GM21737 (cell line): ENCODE data around the gene ACOX3.

Experiments
- ATAC-seq: cut with Tn5 transposase; IDR thresholded peaks from one replicate; pipeline ENCODE4 v1.9.1; 2021; ENCODE audit warnings: mild to moderate bottlenecking, moderate library complexity; ENCODE audit not compliant: unreplicated experiment

ACOX3 gene

DNA sequence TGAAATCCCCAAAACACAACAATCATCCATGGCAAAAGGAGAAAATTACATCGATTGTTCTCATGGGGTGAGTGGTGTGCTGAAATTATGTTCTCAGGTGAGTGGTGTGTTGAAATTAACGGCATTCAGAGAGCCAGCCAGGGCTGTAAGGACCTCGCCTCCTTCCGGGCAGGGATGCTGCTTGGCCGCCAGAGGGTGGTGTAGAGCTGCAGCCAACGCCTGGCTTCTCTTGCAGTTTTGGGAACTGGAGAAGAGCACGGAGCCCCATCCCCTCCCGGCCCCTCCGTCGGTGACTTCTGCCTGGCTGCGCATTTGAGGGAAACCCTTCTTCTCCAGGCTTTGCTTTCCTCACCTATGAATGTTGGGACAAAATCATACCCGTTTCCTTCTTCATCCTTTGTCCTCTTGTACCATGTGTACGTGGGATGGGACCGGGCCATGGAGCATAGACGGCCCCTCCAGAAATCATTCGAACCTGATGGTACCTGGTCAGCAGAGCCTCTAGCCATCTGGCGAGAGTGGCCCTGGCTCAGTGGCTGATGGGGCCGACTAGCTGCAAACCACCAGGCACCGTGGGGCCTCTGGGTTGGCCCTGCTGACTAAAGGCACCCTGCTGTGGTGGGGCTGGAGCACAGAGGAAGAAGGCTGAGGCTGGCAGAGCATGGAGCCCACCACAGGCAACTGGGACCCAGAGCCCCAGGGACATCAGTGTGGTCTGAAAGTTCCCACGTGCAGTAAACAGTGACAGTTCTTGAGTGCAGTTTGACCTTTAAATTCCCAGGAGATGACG is 28.4 kb upstream of the ACOX3 start:
- peak; percentile 78 for ATAC-seq

DNA sequence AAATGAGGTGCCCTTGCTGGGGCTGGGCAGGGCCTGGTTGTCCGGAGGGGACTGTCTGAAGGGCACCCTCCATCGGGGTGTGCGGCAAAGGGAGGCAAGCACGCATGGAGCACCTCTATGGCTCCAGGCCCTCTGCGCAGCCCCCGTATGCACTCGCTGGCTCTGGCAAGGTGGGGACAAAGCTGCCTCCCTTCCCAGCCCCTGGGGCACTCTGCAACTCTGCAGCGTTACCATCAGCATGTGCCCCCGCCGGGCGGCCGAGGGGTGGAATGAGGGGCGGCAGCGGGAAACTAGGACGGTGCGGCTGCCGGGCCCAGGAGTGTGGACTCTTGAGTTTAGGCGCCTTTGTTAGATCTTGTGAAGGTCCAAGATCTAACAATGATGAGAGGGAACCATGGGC is 26.5 kb upstream of the ACOX3 start:
- no peak for ATAC-seq

DNA sequence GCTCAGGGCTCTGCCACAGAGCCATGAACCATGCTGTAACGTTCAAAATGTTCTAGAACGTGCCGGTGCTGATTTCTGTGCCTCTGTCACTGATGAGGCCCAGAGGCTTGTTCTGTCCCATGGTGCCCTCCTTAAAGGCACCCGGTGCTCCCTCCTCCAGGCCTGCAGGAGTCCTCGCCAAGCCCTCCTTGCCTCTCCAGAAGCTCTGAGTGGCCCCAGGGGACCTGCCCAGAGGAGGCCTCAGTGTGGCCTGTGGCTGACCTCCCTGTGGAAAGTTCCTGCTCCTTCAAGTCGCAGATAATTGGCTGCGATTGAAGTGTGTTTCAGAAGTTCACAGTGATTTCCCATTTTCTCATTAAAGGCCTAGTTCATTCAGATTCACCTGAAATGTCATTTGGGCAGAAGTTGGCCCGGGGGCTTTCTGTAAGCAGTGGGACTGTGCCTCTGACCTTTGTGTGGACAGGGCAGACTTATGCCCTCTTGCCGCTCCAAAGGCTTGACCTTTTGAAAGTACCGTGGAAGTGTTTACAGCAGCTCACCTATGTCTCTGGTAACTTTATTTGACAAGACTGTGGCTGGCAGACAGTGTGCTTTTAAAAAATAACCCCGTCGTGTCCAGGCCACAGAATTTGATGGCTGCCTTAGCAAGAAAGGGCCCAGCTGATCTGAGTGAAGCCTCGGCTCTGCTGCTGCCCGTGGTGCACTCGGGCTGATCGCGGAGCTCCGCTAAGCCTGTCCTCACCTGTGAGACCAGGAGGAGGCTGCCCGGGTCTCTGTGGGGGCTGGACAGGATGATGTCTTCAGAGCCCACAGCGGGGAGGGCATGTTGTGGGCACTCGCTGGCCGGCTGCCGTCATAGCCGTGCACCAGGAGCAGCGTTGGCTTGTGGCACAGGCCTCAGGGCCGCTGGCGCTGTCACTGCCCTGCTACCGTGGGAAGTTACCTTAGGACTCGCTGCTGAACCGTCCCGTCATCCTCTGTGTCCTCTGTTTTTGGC is 25.4 kb upstream of the ACOX3 start:
- no peak for ATAC-seq

DNA sequence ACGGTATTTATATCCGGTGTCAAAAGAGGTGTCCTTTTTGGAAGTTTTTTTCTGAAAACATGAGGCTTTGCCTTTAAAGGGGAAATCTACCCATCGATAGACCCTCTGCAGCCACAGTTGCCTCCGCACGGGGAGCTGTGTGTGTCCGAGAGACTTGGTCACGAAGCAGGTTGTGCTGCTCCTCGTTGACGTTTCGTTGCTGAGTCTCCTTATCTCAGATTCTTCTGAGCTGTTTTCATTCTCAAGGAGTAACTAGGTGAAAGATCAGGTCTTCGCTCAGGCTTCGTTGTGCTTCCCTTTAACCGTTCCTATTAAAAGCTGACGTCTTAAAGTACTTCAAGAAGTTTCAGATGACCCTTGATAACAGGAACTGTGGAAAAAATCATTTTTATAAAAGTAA is 23.9 kb upstream of the ACOX3 start:
- no peak for ATAC-seq

DNA sequence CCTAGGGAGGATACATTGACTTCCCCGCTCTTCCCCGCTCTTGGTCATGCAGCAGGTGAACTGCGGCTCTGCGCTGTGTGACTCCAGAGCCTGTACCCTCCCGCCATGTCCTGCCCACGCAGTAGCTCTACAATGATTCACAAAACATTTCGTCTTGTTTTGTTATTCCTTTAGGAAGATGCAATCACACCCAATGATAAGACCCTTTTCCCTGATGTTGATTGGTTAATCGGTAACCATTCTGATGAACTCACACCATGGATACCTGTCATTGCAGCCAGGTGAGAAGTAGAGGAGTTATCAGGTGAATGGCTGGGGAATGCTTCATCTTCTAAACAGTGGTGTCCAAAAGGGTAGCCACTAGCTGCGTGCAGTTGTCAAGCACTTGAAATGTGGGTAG is 23.3 kb upstream of the ACOX3 start:
- no peak for ATAC-seq

DNA sequence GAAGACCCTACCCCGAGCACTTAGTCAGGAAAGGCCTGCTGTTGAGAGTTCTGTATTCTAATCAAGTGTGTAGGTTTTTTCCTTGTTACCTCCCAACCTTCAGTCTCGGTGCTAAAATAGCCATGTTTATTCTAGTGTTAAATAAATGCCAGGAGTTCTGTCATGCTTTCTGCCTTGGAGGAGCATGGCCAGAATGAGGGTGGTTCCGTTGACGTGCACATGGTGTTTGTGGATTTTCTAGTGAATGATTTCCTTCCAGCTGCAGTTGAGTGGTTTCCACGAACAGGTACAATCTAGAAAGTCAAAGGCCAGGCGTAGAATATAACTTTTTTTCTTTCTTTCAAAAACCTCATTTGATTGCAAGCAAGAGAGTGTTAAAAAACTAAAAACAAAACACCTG is 21.1 kb upstream of the ACOX3 start:
- ATAC-seq: no peak

DNA sequence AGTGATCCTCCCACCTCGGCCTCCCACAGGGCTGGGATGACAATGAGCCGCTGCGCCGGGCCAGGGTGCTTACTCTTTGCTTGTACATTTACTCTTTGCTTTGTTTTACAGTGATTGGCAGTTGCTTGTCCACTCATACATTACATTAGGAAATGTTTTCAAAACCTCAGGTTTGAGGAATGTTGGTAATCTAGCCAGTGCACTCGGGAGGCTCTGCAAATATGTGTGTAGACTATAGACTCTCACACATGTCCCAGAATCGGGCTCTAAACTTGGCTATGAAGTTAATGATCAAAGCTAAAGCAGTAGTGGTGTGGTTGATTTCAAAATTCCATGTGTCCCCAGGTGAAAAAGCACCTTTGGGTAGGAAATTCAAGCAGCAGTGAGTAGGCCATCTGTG is 20.6 kb upstream of the ACOX3 start:
- no peak for ATAC-seq

DNA sequence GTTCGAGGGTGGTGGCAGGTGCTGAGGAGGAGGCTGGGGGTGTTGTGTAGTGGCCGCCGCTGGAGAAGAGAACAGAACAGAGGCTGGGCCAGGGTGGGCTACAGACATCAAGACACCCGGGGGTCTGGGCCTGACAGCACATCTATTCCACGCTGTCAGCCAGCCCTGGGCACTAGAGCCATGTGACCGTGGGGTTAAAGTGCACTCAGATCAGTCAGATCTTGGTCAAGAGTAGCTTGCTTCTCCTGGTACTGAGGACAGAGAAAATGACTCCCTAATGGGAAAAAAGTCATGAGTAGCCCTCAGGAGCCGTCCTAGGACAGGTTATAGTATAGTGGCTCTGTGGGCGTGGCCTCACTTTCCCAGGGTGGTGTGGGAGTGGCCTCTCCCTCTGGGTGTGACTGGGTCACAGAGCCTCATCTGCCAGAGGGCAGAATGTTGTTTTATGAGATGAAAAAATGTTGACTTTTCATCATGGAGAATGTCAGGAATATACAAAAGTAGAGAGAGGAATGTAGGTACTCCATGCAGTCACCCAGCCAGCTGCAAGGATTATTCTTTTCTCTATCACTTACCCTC is 19.4 kb upstream of the ACOX3 start:
- ATAC-seq: no peak

DNA sequence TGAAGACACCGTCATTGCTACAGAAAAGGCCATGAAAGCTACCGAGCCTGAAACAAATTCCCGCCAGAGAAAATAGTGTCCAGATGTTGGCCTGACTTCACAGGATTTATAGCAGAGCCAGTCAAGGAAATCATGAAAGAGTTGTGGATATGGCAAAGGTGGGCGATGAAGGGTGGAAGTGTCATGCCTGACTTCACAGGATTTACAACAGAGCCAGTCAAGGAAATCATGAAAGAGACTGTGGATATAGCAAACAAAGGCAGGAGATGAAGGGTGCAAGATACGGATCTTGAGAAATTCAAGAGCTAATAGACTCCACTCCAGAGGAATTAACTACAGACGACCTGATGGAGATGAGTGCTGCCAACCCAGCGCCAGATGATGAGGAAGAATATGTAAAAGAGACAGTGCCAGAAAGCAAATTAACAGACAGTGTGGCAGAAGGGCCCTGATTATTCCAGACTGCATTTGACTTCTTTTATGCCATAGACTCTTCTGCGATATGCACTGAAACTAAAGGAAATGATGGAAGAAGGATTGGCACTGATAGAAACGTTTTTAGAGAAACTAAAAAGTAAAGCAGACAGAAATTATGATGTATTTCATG is 17.2 kb upstream of the ACOX3 start:
- no peak for ATAC-seq

DNA sequence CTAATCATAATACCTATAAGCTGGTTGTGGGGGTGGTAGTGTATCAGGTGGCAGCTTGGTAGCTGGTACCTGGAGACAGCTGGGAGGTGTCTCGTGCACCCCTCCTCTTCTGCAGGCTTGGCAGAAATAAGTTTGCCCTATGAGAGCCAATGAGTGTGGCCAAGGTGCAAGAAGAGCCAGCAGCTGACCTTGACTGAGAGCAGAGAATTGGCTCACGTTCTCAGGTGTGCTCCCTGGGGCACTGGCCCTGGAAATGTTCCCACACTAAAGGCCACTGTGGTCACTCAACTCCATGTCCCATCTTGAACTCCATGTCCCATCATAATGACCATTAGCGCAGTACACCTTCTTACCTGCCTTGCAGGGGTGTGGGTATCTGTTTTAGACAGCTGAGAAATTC is 13.4 kb upstream of the ACOX3 start:
- no peak for ATAC-seq

DNA sequence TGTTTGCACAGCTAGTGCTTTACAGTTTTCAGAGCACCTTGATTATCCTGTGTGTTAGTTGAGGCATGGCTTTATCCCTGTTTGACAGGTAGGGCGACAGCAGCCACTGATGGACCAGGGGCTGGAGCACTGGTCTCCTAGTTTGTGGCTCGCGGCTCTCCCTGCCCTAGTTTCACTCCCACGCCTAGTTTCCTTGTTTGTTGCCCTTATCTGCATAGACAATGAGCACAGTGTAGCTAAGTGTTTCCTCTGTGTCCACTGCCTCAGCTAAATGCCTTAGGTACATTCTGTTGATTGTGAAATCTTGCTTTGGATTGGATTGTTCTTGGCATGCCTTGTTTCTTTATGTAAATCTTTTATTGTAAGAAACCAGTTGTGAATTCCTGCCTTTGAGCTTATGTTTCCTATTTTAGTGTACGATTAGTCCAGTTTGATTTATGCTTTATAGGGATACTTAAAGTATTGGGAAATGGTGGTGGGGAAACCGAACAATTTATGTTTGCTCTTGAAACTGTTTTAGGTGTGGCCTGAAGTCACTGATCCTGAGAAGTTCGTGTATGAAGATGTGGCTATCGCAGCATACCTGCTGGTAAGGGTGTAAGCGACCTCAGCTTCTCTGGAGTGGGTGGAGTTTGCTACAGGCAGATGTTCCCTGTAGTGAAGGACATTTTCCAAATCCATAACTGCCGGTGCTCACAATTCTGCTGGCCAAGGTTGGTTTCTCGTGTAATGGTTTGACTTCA is 11.1 kb upstream of the ACOX3 start:
- no peak for ATAC-seq

DNA sequence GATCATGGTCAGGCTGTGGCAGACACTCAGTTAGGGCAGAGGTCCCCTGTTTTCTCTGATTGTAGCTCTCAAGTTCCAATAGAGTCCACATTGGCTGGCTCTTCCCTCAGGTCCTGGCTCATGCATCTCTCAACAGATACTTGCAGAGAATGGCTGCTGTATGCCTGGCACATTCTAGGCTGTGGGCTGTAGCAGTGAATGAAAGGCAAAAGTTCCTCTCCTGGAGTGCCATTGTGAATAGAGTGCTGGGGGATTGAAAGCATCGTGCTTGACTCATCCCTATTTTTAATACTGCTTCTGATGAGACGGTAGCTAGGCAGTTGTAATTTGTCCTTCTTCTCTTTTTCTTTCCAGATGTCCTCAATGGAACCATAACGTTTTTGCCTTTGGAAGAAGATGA is 5.6 kb upstream of the ACOX3 start:
- ATAC-seq: no peak

DNA sequence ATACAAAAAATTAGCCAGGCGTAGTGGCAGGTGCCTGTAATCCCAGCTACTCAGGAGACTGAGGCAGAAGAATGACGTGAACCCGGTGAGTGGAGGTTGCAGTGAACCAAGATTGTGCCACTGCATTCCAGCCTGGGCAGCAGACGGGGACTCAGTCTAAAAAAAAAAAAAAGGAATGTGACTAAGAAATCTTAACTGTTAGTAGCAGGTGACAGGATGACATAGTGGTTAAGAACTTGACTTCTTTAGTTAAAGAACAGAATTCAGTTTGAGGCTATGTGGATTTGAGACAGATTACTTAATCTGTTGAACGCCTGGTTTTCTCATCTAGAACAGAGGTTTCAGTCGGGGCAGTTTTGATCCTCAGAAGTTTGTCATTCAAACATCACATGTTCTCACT is 3.3 kb upstream of the ACOX3 start:
- ATAC-seq: no peak

DNA sequence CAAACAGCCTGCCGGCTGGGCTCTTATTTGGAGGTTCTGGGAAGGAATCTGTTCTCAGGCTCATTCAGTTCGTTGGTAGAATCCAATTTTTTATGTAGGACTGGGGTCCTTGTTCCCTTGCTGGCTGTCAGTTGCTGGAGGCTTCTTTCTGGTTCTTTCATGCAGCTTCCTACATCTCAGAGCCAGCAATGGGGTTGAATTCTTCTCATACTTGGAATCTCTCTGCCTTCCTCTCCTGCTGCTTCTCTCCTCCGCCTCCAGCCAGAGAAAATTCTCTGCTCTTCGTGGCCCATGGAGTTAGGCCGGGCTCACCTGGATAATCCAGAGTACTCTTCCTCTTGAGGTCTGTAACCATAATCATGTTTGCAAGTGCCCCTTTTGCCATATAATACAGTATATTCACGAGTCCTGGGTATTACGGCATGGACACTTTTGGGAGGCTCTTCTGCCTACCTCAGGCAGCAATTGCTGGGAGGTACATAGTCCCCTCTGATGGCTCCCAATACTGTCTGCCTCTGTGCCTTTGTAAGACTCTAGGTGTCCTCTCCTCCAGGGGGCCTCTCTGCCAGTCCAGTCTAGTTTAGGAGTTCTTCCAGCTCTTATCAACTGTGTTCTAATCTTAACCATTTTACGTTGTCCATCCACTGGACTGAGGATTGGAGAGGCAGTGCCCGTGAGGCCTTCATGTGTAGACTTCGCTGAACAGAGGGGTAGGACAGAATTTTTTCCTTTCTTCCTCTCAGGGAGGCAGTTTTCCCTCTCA is 2.3 kb upstream of the ACOX3 start:
- ATAC-seq: no peak

DNA sequence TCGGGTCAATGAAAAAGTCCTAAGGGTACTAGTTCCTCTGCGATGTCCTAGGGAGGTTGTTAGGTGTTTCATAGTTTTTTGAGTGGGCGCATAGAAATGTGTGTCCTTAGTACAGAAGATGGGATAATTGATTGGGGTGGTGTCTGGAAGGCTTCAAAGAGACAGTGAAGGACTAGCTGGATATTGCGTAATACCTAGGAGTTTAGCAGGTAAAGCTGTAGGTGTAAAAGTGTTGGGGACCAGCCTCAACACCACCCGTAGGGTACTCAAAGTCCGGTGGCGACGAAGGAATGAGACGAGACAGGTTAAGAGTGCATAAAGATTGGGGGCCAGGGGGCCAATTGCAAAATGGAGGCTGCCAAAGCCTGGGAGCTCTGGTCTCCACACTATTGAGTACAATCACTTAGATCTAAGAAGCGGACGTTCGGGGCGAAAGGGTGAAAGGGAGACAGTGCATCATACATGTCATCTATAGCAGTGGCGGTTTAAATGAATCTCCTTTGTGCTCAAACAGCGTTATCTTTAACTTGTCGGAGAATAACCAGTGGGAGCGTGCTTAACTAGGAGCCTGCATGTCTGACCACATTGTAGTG is 1.1 kb upstream of the ACOX3 start:
- ATAC-seq: no peak

DNA sequence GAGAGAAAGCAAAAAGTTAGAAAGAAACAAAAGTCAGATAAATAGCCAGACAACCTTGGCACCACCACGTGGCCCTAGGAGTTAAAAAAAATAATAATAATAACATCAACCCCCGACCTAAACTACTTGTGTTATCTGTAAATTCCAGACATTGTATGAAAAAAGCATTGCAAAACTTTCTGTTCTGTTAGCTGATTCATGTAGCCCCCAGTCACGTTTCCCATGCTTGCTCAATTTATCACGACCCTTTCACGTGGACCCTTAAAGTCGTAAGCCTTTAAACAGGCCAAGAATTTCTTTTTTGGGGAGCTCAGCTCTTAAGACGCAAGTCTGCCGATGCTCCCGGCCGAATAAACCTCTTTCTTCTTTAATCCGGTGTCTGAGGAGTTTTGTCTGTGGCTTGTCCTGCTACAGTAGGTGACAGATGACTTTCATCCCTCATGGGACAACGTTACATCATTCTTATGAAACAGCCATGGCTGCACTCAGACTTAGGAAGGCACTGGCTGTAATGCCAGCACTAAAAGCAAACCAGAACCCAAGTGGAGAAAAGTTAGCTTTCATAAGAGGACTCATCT is 520 bp downstream of the ACOX3 start:
- ATAC-seq: peak; percentile 12

DNA sequence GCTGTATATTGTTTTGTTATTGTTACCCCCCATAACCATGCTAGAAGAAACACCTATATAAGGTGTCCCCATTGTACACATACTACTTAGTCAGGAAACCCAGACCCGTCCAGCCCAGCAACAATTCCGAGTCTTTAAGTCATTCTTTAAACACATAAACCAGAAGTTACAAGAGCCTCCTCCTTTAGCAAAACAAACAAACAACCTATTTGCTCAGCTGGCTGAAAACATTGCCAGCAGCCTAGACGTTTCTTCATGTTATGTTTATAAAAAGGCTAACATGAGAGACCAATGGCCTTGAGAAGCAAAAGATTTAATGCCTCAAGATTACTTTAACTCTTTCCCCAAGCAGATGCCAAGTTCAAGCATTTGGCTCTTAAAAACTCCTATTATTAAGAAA is 1.4 kb downstream of the ACOX3 start:
- no peak for ATAC-seq

DNA sequence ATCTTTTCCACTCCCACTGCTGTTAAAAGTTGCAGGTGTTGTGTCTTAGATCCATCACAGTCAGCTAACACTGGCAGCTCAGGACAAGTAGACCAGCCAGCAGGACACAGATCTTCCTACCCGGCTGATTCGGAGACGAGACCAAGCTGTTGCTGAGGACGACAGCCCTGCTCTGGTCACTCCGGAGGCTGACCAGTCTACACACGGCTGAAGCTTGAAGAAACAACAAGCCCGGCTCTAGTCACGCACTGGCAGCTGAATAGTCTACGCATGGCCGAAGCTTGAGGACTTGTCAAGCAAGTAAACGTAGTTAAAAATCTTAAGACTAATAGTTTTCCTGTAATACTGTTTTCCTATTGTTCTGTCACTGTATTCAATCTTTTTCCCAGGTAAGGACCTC is 1.8 kb downstream of the ACOX3 start:
- no peak for ATAC-seq

DNA sequence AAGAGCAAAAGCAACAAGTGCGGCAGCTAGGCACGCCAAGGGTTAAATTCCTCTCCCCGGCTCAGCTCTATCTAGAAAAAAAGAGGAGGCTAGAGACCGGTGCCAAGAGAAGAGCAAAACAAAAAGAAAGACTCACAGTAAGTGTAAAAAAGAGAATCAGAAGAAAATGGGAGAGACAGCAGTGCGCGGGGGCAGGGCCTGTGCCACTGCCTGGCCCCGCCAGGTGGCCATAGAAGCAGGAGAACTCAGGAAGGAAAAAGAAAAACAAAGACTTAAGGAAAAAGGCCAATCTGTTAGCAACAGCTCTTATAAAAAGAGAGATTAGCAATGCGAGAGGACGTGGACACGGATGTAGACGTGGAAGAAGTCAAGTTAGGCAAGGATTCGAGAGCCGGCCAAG is 3.2 kb downstream of the ACOX3 start:
- no peak for ATAC-seq
